HG02763 (cell line): ENCODE data around the gene SLC35B1.
A peak's percentile ranks its signal among the peaks of the same experiment; 100 is the strongest.

Source experiments
- ATAC-seq: cut with Tn5 transposase; IDR thresholded peaks from one replicate; pipeline ENCODE4 v1.9.1; 2021; ENCODE audit warnings: mild to moderate bottlenecking, moderate library complexity; ENCODE audit not compliant: unreplicated experiment

SLC35B1 gene

GRCh38 chr17:49707608-49708514 is at the start of gene SLC35B1:
Gene SLC35B1 (minus strand): TSS chr17:49707964. CDS start chr17:49707833, 131 bp downstream.
- peak; percentile 89 for ATAC-seq

- no peak for ATAC-seq
Observed at GRCh38 chr17:49757151-49757777, 49.5 kb upstream of the SLC35B1 start.

GRCh38 chr17:49756323-49757150 is 48.8 kb upstream of the SLC35B1 start:
- no peak for ATAC-seq

- ATAC-seq: no peak
Observed at GRCh38 chr17:49755663-49756283, 48.0 kb upstream of the SLC35B1 start.

GRCh38 chr17:49753959-49754391 is 46.2 kb upstream of the SLC35B1 start:
- ATAC-seq: no peak

- no peak for ATAC-seq
Observed at GRCh38 chr17:49752508-49752907, 44.7 kb upstream of the SLC35B1 start.

- no peak for ATAC-seq
Observed at GRCh38 chr17:49749730-49750129, 42.0 kb upstream of the SLC35B1 start.

- peak; percentile 74 for ATAC-seq
Observed at GRCh38 chr17:49748791-49749190, 41.0 kb upstream of the SLC35B1 start.

GRCh38 chr17:49748223-49748622 is 40.5 kb upstream of the SLC35B1 start:
- no peak for ATAC-seq

GRCh38 chr17:49747632-49748031 is 39.9 kb upstream of the SLC35B1 start:
- ATAC-seq: no peak

- ATAC-seq: peak; percentile 58
Observed at GRCh38 chr17:49746791-49747490, 39.2 kb upstream of the SLC35B1 start.

GRCh38 chr17:49745175-49746139 is 37.7 kb upstream of the SLC35B1 start:
- ATAC-seq: no peak

- no peak for ATAC-seq
Observed at GRCh38 chr17:49742166-49742638, 34.4 kb upstream of the SLC35B1 start.

- no peak for ATAC-seq
Observed at GRCh38 chr17:49741692-49742076, 33.9 kb upstream of the SLC35B1 start.

GRCh38 chr17:49741009-49741691 is 33.4 kb upstream of the SLC35B1 start:
- no peak for ATAC-seq

- ATAC-seq: no peak
Observed at GRCh38 chr17:49739641-49740271, 32.0 kb upstream of the SLC35B1 start.

- ATAC-seq: no peak
Observed at GRCh38 chr17:49738456-49739163, 30.8 kb upstream of the SLC35B1 start.
